Liver (tissue), 9 donors: ENCODE data around the gene SEC61B. TPM values are rescaled to one million over a fixed set of nuclear protein-coding genes. Genes with fewer than 3 reads are reported as not detected.

ENCODE experiments used
- DNase-seq: peaks from one replicate; pipeline ENCODE4 v3.0.0-alpha.2; 2017; ENCODE audit warnings: low spot score
- H3K27ac ChIP-seq, 2 donors: one replicate each; pipeline ENCODE4 v1.7.0; 2013; ENCODE audit warnings: inconsistent platforms in 2 of 2, low read length in 2 of 2, control low read depth in 1 of 2, low read depth in 1 of 2, mild to moderate bottlenecking in 1 of 2
- H3K27me3 ChIP-seq, 4 donors: one replicate each; pipeline versions ENCODE4 v1.6.1 to v1.7.0; 2013; ENCODE audit warnings: low read length in 3 of 4, inconsistent platforms in 1 of 4, mild to moderate bottlenecking in 1 of 4, moderate library complexity in 1 of 4; ENCODE audit not compliant: control insufficient read depth in 4 of 4, insufficient read depth in 4 of 4
- H3K36me3 ChIP-seq, 4 donors: one replicate each; pipeline versions ENCODE4 v1.6.1 to v1.7.0; 2013; ENCODE audit warnings: low read length in 3 of 4, mild to moderate bottlenecking in 3 of 4, low read depth in 1 of 4, moderate library complexity in 1 of 4; ENCODE audit not compliant: control insufficient read depth in 4 of 4, insufficient read depth in 3 of 4
- H3K4me1 ChIP-seq, 4 donors: one replicate each; pipeline versions ENCODE4 v1.6.1 to v1.7.0; 2013; ENCODE audit warnings: low read length in 3 of 4, mild to moderate bottlenecking in 3 of 4, moderate library complexity in 1 of 4; ENCODE audit not compliant: control insufficient read depth in 4 of 4, insufficient read depth in 4 of 4
- H3K4me3 ChIP-seq, 3 donors: one replicate each; pipeline versions ENCODE4 v1.6.1 to v1.7.0; 2013; ENCODE audit warnings: low read length in 3 of 3, control low read depth in 1 of 3, low read depth in 1 of 3, mild to moderate bottlenecking in 1 of 3
- H3K9ac ChIP-seq, 2 donors: one replicate each; pipeline ENCODE4 v1.7.0; 2013; ENCODE audit warnings: low read length in 2 of 2, mild to moderate bottlenecking in 2 of 2, moderate library complexity in 2 of 2, control low read depth in 1 of 2, low read depth in 1 of 2
- H3K9me3 ChIP-seq, 4 donors: one replicate each; pipeline versions ENCODE4 v1.6.1 to v1.7.0; 2013; ENCODE audit warnings: low read length in 3 of 4; ENCODE audit not compliant: control insufficient read depth in 4 of 4
- ATF3 ChIP-seq: IDR thresholded peaks from 2 replicates; pipeline ENCODE4 v1.6.1; 2016; ENCODE audit warnings: antibody characterized with exemption
- CTCF ChIP-seq: fragments of 150-350 bp; IDR thresholded peaks from 2 replicates; pipeline ENCODE4 v1.5.1; 2017; ENCODE audit warnings: improper control_type of control experiment, low read depth, low read length; ENCODE audit not compliant: missing input control
- EGR1 ChIP-seq, 2 donors: IDR thresholded peaks; 2 replicates each; pipeline ENCODE4 v1.6.1; 2016 to 2018; ENCODE audit warnings: antibody characterized with exemption in 2 of 2, low read depth in 2 of 2
- FOXA1 ChIP-seq: IDR thresholded peaks from 2 replicates; pipeline ENCODE4 v1.6.1; 2016; ENCODE audit warnings: antibody characterized with exemption
- FOXA2 ChIP-seq: IDR thresholded peaks from 2 replicates; pipeline ENCODE4 v1.6.1; 2016; ENCODE audit warnings: antibody characterized with exemption
- GABPA ChIP-seq, 2 donors: IDR thresholded peaks in 1 of 2; conservative IDR thresholded peaks in 1 of 2; 2 replicates each; pipeline ENCODE4 v1.6.1; 2016; ENCODE audit warnings: antibody characterized with exemption in 2 of 2, mild to moderate bottlenecking in 1 of 2, moderate library complexity in 1 of 2
- HNF4A ChIP-seq, 2 donors: conservative IDR thresholded peaks; 2 replicates each; pipeline ENCODE4 v1.6.1; 2016; ENCODE audit warnings: antibody characterized with exemption in 2 of 2, mild to moderate bottlenecking in 2 of 2
- HNF4G ChIP-seq: IDR thresholded peaks from 2 replicates; pipeline ENCODE4 v1.6.1; 2016; ENCODE audit warnings: antibody characterized with exemption
- JUND ChIP-seq, 2 donors: IDR thresholded peaks; 2 replicates each; pipeline ENCODE4 v1.6.1; 2016; ENCODE audit warnings: antibody characterized with exemption in 2 of 2
- NR2F2 ChIP-seq: IDR thresholded peaks from 2 replicates; pipeline ENCODE4 v1.6.1; 2016; ENCODE audit warnings: antibody characterized with exemption
- RAD21 ChIP-seq, 2 donors: IDR thresholded peaks; 2 replicates each; pipeline ENCODE4 v1.6.1; 2016; ENCODE audit warnings: antibody characterized with exemption in 2 of 2, mild to moderate bottlenecking in 2 of 2
- REST ChIP-seq: IDR thresholded peaks from 2 replicates; pipeline ENCODE4 v1.6.1; 2016; ENCODE audit warnings: antibody characterized with exemption, mild to moderate bottlenecking
- RXRA ChIP-seq, 2 donors: IDR thresholded peaks; 2 replicates each; pipeline ENCODE4 v1.6.1; 2017 to 2018; ENCODE audit warnings: antibody characterized with exemption in 2 of 2, mild to moderate bottlenecking in 1 of 2
- SP1 ChIP-seq: IDR thresholded peaks from 2 replicates; pipeline ENCODE4 v1.6.1; 2018; ENCODE audit warnings: antibody characterized with exemption, mild to moderate bottlenecking
- TAF1 ChIP-seq: conservative IDR thresholded peaks from 2 replicates; pipeline ENCODE4 v1.6.1; 2016; ENCODE audit warnings: antibody characterized with exemption, mild to moderate bottlenecking
- YY1 ChIP-seq: IDR thresholded peaks from 2 replicates; pipeline ENCODE4 v1.6.1; 2016; ENCODE audit warnings: antibody characterized with exemption, mild to moderate bottlenecking
- WGBS: extraction: QIAGEN DNeasy Blood & Tissue Kit; methylation state at CpG from one replicate; pipeline ENCODE4 v1.1.7; 2013; 5-methylcytosine and 5-hydroxymethylcytosine counted together
- polyA plus RNA-seq, 2 donors: library from polyadenylated mRNA; stranded (reverse) in 1 of 2; unstranded in 1 of 2; fragments of 200-250 nt in 1 of 2; fragments of >200 nt in 1 of 2; fragmentation: Nextera tagmentation in 1 of 2; extraction: Ambion mirVana in 1 of 2; gene quantifications; one replicate each; pipeline versions ENCODE4 v1.2.1 to v1.2.3, GENCODE V29; 2013 to 2015
- total RNA-seq, 2 donors: library from RNA; depleted of rRNA; stranded (reverse); fragments of >200 nt; gene quantifications; one replicate each; pipeline ENCODE4 v1.2.3, GENCODE V29; 2014
- TF ChIP-seq, protein P1 (sequence below): IDR thresholded peaks from 2 replicates; pipeline ENCODE4 v1.6.1; 2016; ENCODE audit warnings: antibody characterized with exemption
- TF ChIP-seq, protein P2 (sequence below): IDR thresholded peaks from 2 replicates; pipeline ENCODE4 v1.6.1; 2016; ENCODE audit warnings: antibody characterized with exemption
- donor health status: healthy.
- donor health status: healthy.
- donor health status: healthy.
- donor health status: healthy.
- donor health status: healthy.

Gene SEC61B
- total and polyA plus RNA-seq, 4 donors = 84.1 to 431 (median 228) TPM

DNA sequence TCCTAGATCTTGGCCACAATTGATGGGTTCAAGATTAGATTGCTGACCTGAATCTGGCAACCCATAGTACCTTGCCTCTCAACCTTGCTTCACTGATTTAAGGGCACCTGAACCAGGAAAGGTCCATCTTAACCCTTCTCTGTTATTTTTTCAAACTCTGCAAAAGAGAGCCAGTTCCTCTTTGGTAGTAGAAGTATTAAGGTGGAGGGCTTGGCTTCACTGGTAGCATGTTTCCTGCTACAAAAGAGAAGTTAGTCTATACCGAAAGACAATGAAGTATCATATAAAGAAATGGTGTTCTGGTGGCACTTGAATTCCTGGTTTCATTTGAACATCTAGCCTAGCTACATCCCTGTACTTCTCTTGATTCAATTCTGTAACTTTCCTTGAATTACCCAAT is 8.9 kb upstream of the SEC61B start:
- no peaks in the 10 kb centered on the region for H3K27me3 ChIP-seq
- peaks cover 0 to 7% (median 0%) of the 10 kb centered on the region in 4 donors for H3K9me3 ChIP-seq
- H3K36me3 ChIP-seq = peaks cover 3 to 10% (median 7%) of the 10 kb centered on the region in 4 donors
- no peak for TF ChIP-seq EGR1 (IDR thresholded peaks at IDR 0.05; ENCODE audit: low read depth in 2 of 2)
- no peak for TF ChIP-seq RAD21 (IDR thresholded peaks at IDR 0.05)
- TF ChIP-seq, protein P1, sequence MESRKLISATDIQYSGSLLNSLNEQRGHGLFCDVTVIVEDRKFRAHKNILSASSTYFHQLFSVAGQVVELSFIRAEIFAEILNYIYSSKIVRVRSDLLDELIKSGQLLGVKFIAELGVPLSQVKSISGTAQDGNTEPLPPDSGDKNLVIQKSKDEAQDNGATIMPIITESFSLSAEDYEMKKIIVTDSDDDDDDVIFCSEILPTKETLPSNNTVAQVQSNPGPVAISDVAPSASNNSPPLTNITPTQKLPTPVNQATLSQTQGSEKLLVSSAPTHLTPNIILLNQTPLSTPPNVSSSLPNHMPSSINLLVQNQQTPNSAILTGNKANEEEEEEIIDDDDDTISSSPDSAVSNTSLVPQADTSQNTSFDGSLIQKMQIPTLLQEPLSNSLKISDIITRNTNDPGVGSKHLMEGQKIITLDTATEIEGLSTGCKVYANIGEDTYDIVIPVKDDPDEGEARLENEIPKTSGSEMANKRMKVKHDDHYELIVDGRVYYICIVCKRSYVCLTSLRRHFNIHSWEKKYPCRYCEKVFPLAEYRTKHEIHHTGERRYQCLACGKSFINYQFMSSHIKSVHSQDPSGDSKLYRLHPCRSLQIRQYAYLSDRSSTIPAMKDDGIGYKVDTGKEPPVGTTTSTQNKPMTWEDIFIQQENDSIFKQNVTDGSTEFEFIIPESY = no peak
- TF ChIP-seq RXRA (IDR thresholded peaks at IDR 0.05) = no peak
- TF ChIP-seq HNF4G = no peak
- peaks cover 0 to 8% (median 2%) of the 10 kb centered on the region in 4 donors for H3K4me1 ChIP-seq
- H3K27ac ChIP-seq = no peak overlapping the region
- no peak overlapping the region for H3K9ac ChIP-seq
- 89% methylated on average over 1 of the region's 1 CpG for WGBS
- DNase-seq = no peak
- no peak overlapping the region for H3K4me3 ChIP-seq

DNA sequence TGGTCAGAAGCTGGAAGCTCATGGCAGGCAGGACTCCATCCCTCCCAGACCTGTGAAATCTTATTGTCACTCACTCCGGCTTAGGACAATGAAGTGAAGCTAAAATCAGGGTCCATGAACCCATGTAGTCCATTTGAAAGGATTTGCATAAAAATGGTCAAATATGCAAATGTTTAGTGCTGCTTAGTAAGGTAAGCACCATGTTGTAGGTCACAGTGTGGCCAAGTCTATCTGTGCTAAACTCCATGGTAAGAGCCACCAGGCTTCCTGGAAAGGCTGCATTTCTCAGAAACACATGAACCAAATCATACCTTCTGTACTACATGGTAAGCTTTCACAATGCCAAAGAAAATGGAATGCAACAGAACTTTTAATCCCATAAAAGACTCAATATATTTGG is 6.0 kb upstream of the SEC61B start:
- WGBS = 97% methylated on average over 1 of the region's 1 CpG

More for the DNA sequence above, 6.0 kb upstream of the SEC61B start:
- peaks cover 2 to 29% (median 12%) of the 10 kb centered on the region in 4 donors for H3K4me1 ChIP-seq
- no peak overlapping the region for H3K9ac ChIP-seq
- H3K4me3 ChIP-seq = no peak overlapping the region
- H3K9me3 ChIP-seq = peaks cover 0 to 3% (median 0%) of the 10 kb centered on the region in 4 donors
- no peaks in the 10 kb centered on the region for H3K27me3 ChIP-seq
- TF ChIP-seq ATF3 = no peak
- no peak for TF ChIP-seq RXRA (IDR thresholded peaks at IDR 0.05)
- no peak for TF ChIP-seq SP1
- no peak for TF ChIP-seq TAF1
- TF ChIP-seq REST = no peak
- TF ChIP-seq, protein P1 = no peak
- no peak for TF ChIP-seq RAD21 (IDR thresholded peaks at IDR 0.05)
- no peak for TF ChIP-seq CTCF
- no peak for TF ChIP-seq FOXA1
- TF ChIP-seq YY1 = no peak
- TF ChIP-seq HNF4A (conservative IDR thresholded peaks at IDR 0.05) = no peak
- no peak for TF ChIP-seq HNF4G
- TF ChIP-seq GABPA (IDR thresholded peaks at IDR 0.05 in 1 of 2, conservative IDR thresholded peaks at IDR 0.05 in 1 of 2) = no peak
- TF ChIP-seq JUND (IDR thresholded peaks at IDR 0.05) = no peak
- no peak for TF ChIP-seq FOXA2
- no peak for TF ChIP-seq NR2F2
- TF ChIP-seq, protein P2, sequence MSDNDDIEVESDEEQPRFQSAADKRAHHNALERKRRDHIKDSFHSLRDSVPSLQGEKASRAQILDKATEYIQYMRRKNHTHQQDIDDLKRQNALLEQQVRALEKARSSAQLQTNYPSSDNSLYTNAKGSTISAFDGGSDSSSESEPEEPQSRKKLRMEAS = no peak
- no peak for TF ChIP-seq EGR1 (IDR thresholded peaks at IDR 0.05; ENCODE audit: low read depth in 2 of 2)
- H3K36me3 ChIP-seq = peaks cover 3 to 11% (median 8%) of the 10 kb centered on the region in 4 donors
- no peak overlapping the region for H3K27ac ChIP-seq
- DNase-seq = no peak
